ENCODE measurements around the gene MTERF2. TPM values are rescaled to one million over a fixed set of nuclear protein-coding genes. Genes with fewer than 3 reads are reported as not detected.
"Not testable (repeated sequence)": the region's sequence is repeated elsewhere in the genome, so short reads cannot be mapped to it uniquely, and the experiment has no call there.

MTERF2 gene
- total and polyA plus RNA-seq, 2 experiments from 2014 or later = 16.7 to 20.6 TPM

DNA sequence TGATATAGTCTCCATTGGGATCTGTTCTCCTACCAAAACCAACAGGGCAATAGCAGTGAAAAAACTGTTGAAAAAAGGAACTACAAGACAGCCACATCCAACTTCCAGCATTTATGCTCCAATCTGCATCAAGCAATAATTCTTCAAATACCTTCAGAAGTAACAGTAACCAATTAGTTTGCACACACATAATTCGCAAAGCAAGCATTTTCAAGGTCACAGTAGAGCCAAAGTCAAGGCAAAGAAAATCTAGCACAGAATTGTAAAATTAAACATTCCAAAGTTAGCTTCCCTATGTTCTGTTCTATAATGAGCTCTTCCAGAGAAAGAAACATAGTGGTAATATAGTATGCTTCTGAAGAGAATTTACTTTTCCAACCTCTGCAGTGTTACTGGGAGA lies 11.0 kb upstream of the MTERF2 start:
- Histone ChIP-seq H3K9me3 (ENCODE audit: low read depth) (no peaks in the 10 kb centered on the region), H2AFZ (no peak overlapping the region), H4K20me1 (ENCODE audit: insufficient read depth, poor library complexity, severe bottlenecking) (no peaks in the 10 kb centered on the region), H3K36me3 (replicated peaks; ENCODE audit: insufficient read depth, low read depth) (no peaks in the 10 kb centered on the region), H3K9me2 (replicated peaks; ENCODE audit: insufficient read depth) (no peaks in the 10 kb centered on the region), H3K27me3 (no peaks in the 10 kb centered on the region), H3K79me2 (no peaks in the 10 kb centered on the region), H3K4me1 (ENCODE audit: insufficient read depth) (no peaks in the 10 kb centered on the region), H3K27ac (no peak overlapping the region), H3K4me2 (no peak overlapping the region), H3K4me3 (no peak overlapping the region)
- 89% methylated on average over 1 of the region's 1 CpG for WGBS (ENCODE audit: low lambda C conversion rate, missing lambda C conversion rate)
- TF ChIP-seq, protein P1, sequence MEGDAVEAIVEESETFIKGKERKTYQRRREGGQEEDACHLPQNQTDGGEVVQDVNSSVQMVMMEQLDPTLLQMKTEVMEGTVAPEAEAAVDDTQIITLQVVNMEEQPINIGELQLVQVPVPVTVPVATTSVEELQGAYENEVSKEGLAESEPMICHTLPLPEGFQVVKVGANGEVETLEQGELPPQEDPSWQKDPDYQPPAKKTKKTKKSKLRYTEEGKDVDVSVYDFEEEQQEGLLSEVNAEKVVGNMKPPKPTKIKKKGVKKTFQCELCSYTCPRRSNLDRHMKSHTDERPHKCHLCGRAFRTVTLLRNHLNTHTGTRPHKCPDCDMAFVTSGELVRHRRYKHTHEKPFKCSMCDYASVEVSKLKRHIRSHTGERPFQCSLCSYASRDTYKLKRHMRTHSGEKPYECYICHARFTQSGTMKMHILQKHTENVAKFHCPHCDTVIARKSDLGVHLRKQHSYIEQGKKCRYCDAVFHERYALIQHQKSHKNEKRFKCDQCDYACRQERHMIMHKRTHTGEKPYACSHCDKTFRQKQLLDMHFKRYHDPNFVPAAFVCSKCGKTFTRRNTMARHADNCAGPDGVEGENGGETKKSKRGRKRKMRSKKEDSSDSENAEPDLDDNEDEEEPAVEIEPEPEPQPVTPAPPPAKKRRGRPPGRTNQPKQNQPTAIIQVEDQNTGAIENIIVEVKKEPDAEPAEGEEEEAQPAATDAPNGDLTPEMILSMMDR (IDR thresholded peaks at IDR 0.05; ENCODE audit: poor library complexity) = no peak
- TF ChIP-seq EZH2phosphoT487 (IDR thresholded peaks at IDR 0.05; ENCODE audit: low read depth, severe bottlenecking, unreplicated experiment) (no peak), EZH2 (IDR thresholded peaks at IDR 0.05; ENCODE audit: borderline replicate concordance) (no peak)
- DNase-seq (ENCODE audit: low spot score) = no peak

DNA sequence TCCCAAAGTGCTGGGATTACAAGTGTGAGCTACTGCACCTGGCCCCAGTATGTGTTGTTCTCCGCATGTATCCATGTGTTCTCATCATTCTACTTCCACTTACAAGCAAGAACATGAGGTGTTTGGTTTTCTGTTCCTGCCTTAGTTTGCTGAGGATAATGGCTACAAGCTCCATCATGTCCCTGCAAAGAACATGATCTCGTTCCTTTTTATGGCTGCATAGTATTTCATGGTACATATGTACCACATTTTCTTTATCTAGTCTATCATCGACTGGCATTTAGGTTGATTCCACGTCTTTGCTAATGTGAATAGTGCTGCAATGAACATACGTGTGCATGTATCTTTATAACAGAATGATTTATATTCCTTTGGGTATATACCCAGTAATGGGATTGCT lies 9.2 kb upstream of the MTERF2 start:
- H3K36me3 ChIP-seq (replicated peaks; ENCODE audit: insufficient read depth, low read depth); H3K9me3 ChIP-seq (ENCODE audit: low read depth); H2AFZ ChIP-seq; H4K20me1 ChIP-seq (ENCODE audit: insufficient read depth, poor library complexity, severe bottlenecking); H3K4me3 ChIP-seq; H3K4me2 ChIP-seq; H3K27me3 ChIP-seq; H3K4me1 ChIP-seq (ENCODE audit: insufficient read depth); H3K9me2 ChIP-seq (replicated peaks; ENCODE audit: insufficient read depth); H3K79me2 ChIP-seq; DNase-seq (ENCODE audit: low spot score); H3K27ac ChIP-seq: not testable (repeated sequence)
- 96% methylated on average over 5 of the region's 5 CpGs for WGBS (ENCODE audit: low lambda C conversion rate, missing lambda C conversion rate)

DNA sequence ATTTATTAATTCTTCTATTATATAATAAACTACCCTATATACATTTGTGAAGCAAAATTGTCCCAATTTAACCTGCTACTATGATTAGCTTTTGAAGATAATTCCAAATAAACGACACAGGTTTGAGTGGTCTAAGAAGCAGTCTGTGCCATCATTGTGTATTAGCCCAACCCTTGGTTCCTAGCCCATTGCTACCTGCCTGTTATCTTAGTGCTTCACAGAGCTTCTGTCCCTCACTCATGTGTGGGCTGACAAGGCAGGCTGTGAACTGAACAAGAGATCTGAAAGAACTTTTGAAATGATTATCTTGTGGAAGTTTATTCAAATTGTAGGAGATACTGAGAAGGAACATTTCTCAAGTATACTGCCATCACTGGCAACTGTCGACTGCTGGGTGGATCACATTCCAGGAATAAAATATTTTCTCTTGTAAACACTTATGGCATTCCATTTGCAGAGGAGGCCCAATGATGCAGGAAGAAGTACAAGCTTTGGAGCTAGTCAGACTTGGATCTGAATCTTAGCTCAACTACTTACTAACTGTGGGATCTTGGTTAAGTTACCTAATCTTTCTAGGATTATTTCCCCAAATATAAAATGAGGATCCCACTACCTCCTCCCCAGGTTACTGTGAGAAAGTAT lies 7.8 kb upstream of the MTERF2 start:
- TF ChIP-seq EZH2phosphoT487 (IDR thresholded peaks at IDR 0.05; ENCODE audit: low read depth, severe bottlenecking, unreplicated experiment) (no peak), EZH2 (IDR thresholded peaks at IDR 0.05; ENCODE audit: borderline replicate concordance) (no peak)
- TF ChIP-seq, protein P1 (IDR thresholded peaks at IDR 0.05; ENCODE audit: poor library complexity) = no peak
- H3K36me3 ChIP-seq (replicated peaks; ENCODE audit: insufficient read depth, low read depth) = no peaks in the 10 kb centered on the region
- H3K4me3 ChIP-seq = no peak overlapping the region
- H3K79me2 ChIP-seq = no peaks in the 10 kb centered on the region
- 45% methylated on average over 2 of the region's 2 CpGs for WGBS (ENCODE audit: low lambda C conversion rate, missing lambda C conversion rate)
- H3K4me1 ChIP-seq (ENCODE audit: insufficient read depth) = no peaks in the 10 kb centered on the region
- H3K9me2 ChIP-seq (replicated peaks; ENCODE audit: insufficient read depth) = no peaks in the 10 kb centered on the region
- no peak for DNase-seq (ENCODE audit: low spot score)
- no peaks in the 10 kb centered on the region for H3K9me3 ChIP-seq (ENCODE audit: low read depth)
- peak overlapping the region; percentile 15 for H3K4me2 ChIP-seq
- no peak overlapping the region for H2AFZ ChIP-seq
- no peaks in the 10 kb centered on the region for H3K27me3 ChIP-seq
- H4K20me1 ChIP-seq (ENCODE audit: insufficient read depth, poor library complexity, severe bottlenecking) = no peaks in the 10 kb centered on the region
- peak overlapping the region; percentile 57 for H3K27ac ChIP-seq

DNA sequence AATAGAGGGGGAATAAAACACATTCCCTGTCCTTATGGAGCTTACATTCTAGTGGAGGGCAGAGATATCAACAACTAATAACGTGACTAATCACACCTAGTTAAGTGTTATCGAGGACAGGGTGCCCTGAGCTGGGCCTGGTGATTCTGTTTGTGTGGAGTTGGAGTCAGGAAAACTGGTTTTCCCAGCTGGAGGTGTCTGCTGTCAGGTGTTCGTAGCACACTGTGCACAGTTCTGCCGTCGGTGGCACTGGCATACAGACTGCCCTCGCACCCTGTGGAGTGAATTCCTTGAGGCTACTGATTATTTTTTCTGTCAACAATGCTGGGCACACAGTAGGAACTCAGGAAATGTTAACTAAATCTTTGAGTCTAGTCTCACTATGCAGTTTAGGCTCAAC lies 900 bp upstream of the MTERF2 start:
- Histone ChIP-seq H3K4me3 (no peak overlapping the region), H3K36me3 (replicated peaks; ENCODE audit: insufficient read depth, low read depth) (no peaks in the 10 kb centered on the region), H3K27ac (peak overlapping the region; percentile 67), H3K79me2 (peaks cover 19% of the 10 kb centered on the region), H3K4me2 (peak overlapping the region; percentile 73), H3K9me2 (replicated peaks; ENCODE audit: insufficient read depth) (no peaks in the 10 kb centered on the region), H4K20me1 (ENCODE audit: insufficient read depth, poor library complexity, severe bottlenecking) (no peaks in the 10 kb centered on the region), H3K4me1 (ENCODE audit: insufficient read depth) (peaks cover 29% of the 10 kb centered on the region), H3K9me3 (ENCODE audit: low read depth) (no peaks in the 10 kb centered on the region), H3K27me3 (no peaks in the 10 kb centered on the region), H2AFZ (no peak overlapping the region)
- DNase-seq (ENCODE audit: low spot score) = peak; percentile 22
- no peak for TF ChIP-seq EZH2phosphoT487 (IDR thresholded peaks at IDR 0.05; ENCODE audit: low read depth, severe bottlenecking, unreplicated experiment)
- TF ChIP-seq EZH2 (IDR thresholded peaks at IDR 0.05; ENCODE audit: borderline replicate concordance) = no peak
- TF ChIP-seq, protein P1 (IDR thresholded peaks at IDR 0.05; ENCODE audit: poor library complexity) = no peak
- 51% methylated on average over 6 of the region's 6 CpGs for WGBS (ENCODE audit: low lambda C conversion rate, missing lambda C conversion rate)
